ENCODE data around the gene MSL3B.

The MSL3B gene

GRCh38 chr2:233832869-233833311, 35.3 kb downstream of the MSL3B start:
- peak; percentile 69 for DNase-seq (ENCODE audit: low spot score)

GRCh38 chr2:233832414-233832813, 35.8 kb downstream of the MSL3B start:
- DNase-seq (ENCODE audit: low spot score), result no peak

GRCh38 chr2:233831861-233832260, 36.3 kb downstream of the MSL3B start:
- DNase-seq (ENCODE audit: low spot score), result no peak

- DNase-seq (ENCODE audit: low spot score), result no peak
Observed at GRCh38 chr2:233831011-233831721, 37.0 kb downstream of the MSL3B start.

GRCh38 chr2:233830111-233830802, 37.9 kb downstream of the MSL3B start:
- no peak for DNase-seq (ENCODE audit: low spot score)

GRCh38 chr2:233829193-233830110, 38.7 kb downstream of the MSL3B start:
- no peak for DNase-seq (ENCODE audit: low spot score)

- DNase-seq (ENCODE audit: low spot score), result no peak
Observed at GRCh38 chr2:233828546-233829192, 39.5 kb downstream of the MSL3B start.

- no peak for DNase-seq (ENCODE audit: low spot score)
Observed at GRCh38 chr2:233824373-233824772, 43.8 kb downstream of the MSL3B start.

- no peak for DNase-seq (ENCODE audit: low spot score)
Observed at GRCh38 chr2:233823731-233824121, 44.5 kb downstream of the MSL3B start.

- DNase-seq (ENCODE audit: low spot score), result no peak
Observed at GRCh38 chr2:233822781-233823730, 45.1 kb downstream of the MSL3B start.

- DNase-seq (ENCODE audit: low spot score), result no peak
Observed at GRCh38 chr2:233822101-233822771, 46.0 kb downstream of the MSL3B start.

GRCh38 chr2:233821709-233822100, 46.5 kb downstream of the MSL3B start:
- no peak for DNase-seq (ENCODE audit: low spot score)

- DNase-seq (ENCODE audit: low spot score), result no peak
Observed at GRCh38 chr2:233821196-233821595, 47.0 kb downstream of the MSL3B start.

GRCh38 chr2:233820774-233821105, 47.4 kb downstream of the MSL3B start:
- no peak for DNase-seq (ENCODE audit: low spot score)

GRCh38 chr2:233819884-233820773, 48.1 kb downstream of the MSL3B start:
- DNase-seq (ENCODE audit: low spot score), result no peak

- no peak for DNase-seq (ENCODE audit: low spot score)
Observed at GRCh38 chr2:233818639-233819621, 49.3 kb downstream of the MSL3B start.

GRCh38 chr2:233817995-233818638, 50.1 kb downstream of the MSL3B start:
- no peak for DNase-seq (ENCODE audit: low spot score)
